HG03354 (cell line): ENCODE data around the gene CTIF.
A peak's percentile ranks its signal among the peaks of the same experiment; 100 is the strongest.

Experiments
- ATAC-seq: cut with Tn5 transposase; IDR thresholded peaks from one replicate; pipeline ENCODE4 v1.9.1; 2021; ENCODE audit warnings: mild to moderate bottlenecking; ENCODE audit not compliant: unreplicated experiment, poor library complexity, severe bottlenecking

Gene CTIF

GRCh38 chr18:48788373-48788772 lies 249.5 kb downstream of the CTIF start:
- ATAC-seq, result no peak

GRCh38 chr18:48789259-48789812 lies 250.5 kb downstream of the CTIF start:
- no peak for ATAC-seq

- no peak for ATAC-seq
Measured at GRCh38 chr18:48790226-48790863, 251.5 kb downstream of the CTIF start.

GRCh38 chr18:48790869-48791635 lies 252.2 kb downstream of the CTIF start:
- ATAC-seq, result no peak

- ATAC-seq, result no peak
Measured at GRCh38 chr18:48791636-48792105, 252.8 kb downstream of the CTIF start.

- ATAC-seq, result no peak
Measured at GRCh38 chr18:48792141-48792540, 253.3 kb downstream of the CTIF start.

GRCh38 chr18:48792611-48793380 lies 254.0 kb downstream of the CTIF start:
- ATAC-seq, result no peak

GRCh38 chr18:48794251-48794970 lies 255.6 kb downstream of the CTIF start:
- no peak for ATAC-seq

GRCh38 chr18:48795696-48796095 lies 256.9 kb downstream of the CTIF start:
- ATAC-seq, result no peak

- ATAC-seq, result no peak
Measured at GRCh38 chr18:48796491-48797205, 257.8 kb downstream of the CTIF start.

GRCh38 chr18:48797841-48798255 lies 259.0 kb downstream of the CTIF start:
- no peak for ATAC-seq

- no peak for ATAC-seq
Measured at GRCh38 chr18:48798334-48799245, 259.8 kb downstream of the CTIF start.

- no peak for ATAC-seq
Measured at GRCh38 chr18:48799724-48800315, 261.0 kb downstream of the CTIF start.

GRCh38 chr18:48800466-48800865 lies 261.6 kb downstream of the CTIF start:
- ATAC-seq, result no peak

- ATAC-seq, result peak; percentile 60
Measured at GRCh38 chr18:48800876-48801727, 262.3 kb downstream of the CTIF start.

- no peak for ATAC-seq
Measured at GRCh38 chr18:48801728-48802542, 263.1 kb downstream of the CTIF start.
